ENCODE results near the gene GADL1.

GRCh38 chr3:30696403-30696819 lies 198.1 kb downstream of the GADL1 start:
- no peak for TF ChIP-seq ARNTL (CRISPR knock-in tag; IDR thresholded peaks at IDR 0.05; ENCODE audit: borderline replicate concordance, low read depth)
- TF ChIP-seq, protein P1, sequence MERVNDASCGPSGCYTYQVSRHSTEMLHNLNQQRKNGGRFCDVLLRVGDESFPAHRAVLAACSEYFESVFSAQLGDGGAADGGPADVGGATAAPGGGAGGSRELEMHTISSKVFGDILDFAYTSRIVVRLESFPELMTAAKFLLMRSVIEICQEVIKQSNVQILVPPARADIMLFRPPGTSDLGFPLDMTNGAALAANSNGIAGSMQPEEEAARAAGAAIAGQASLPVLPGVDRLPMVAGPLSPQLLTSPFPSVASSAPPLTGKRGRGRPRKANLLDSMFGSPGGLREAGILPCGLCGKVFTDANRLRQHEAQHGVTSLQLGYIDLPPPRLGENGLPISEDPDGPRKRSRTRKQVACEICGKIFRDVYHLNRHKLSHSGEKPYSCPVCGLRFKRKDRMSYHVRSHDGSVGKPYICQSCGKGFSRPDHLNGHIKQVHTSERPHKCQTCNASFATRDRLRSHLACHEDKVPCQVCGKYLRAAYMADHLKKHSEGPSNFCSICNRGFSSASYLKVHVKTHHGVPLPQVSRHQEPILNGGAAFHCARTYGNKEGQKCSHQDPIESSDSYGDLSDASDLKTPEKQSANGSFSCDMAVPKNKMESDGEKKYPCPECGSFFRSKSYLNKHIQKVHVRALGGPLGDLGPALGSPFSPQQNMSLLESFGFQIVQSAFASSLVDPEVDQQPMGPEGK (CRISPR knock-in tag; IDR thresholded peaks at IDR 0.05; ENCODE audit: borderline replicate concordance), result no peak
- no peak for TF ChIP-seq RARB (CRISPR knock-in tag; IDR thresholded peaks at IDR 0.05)

All from SK-N-SH treated with all-trans-retinoic acid at 6 μM for 48 hours (cell line).